Measurements from ENCODE around the gene FSTL4. TPM values are rescaled to one million over a fixed set of nuclear protein-coding genes. Genes with fewer than 3 reads are reported as not detected.

Gene FSTL4
- total and polyA plus RNA-seq, 2 donors (not counting 1 experiment from before 2014, with no cell fraction given), result 0.31 to 6.7 TPM

DNA sequence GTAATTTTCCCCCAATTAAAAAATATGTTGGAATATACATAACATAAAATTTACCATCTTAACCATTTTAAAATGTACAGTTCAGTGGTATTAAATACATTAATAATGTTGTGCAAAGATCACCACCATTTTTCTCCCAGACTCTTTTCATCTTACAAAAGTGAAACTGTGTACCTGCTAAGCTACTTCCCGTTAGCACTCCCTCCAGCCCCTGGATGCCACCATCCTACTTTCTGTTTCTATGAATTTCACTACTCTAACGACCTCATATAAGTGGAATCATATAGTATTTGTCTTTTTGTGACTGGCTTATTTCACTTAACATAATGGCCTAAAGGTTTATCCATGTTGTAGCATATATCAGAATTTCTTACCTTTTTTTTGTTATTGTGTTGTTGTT lies 447.6 kb downstream of the FSTL4 start:
- Histone ChIP-seq H3K4me1 (ENCODE audit: control insufficient read depth in 2 of 2, insufficient read depth in 2 of 2, low read length in 2 of 2) (peaks cover 0 to 3% of the 10 kb centered on the region in 2 donors), H3K4me3 (ENCODE audit: control extremely low read depth in 1 of 5, extremely low read depth in 1 of 5, insufficient read depth in 1 of 5, low read depth in 2 of 5, low read length in 4 of 5) (no peak overlapping the region), H2AFZ (ENCODE audit: insufficient read depth, low read depth, low read length, poor library complexity, severe bottlenecking) (no peak overlapping the region), H3K9ac (ENCODE audit: low read length) (no peak overlapping the region), H3K9me3 (ENCODE audit: control extremely low read depth in 1 of 3, control insufficient read depth in 2 of 3, insufficient read depth in 1 of 3, low read length in 2 of 3) (peaks cover 0 to 3% (median 0%) of the 10 kb centered on the region in 3 donors), H3K4me2 (replicated peaks; ENCODE audit: low read depth, low read length, poor library complexity, severe bottlenecking) (no peak overlapping the region), H4K20me1 (ENCODE audit: control insufficient read depth, insufficient read depth, low read length, poor library complexity, severe bottlenecking) (no peaks in the 10 kb centered on the region), H3K27ac (ENCODE audit: low read length in 2 of 2) (no peak overlapping the region), H3K27me3 (replicated peaks in 1 of 4; ENCODE audit: control extremely low read depth in 1 of 4, control insufficient read depth in 3 of 4, insufficient read depth in 4 of 4, low read length in 3 of 4) (no peaks in the 10 kb centered on the region), H3K79me2 (ENCODE audit: control insufficient read depth, insufficient read depth, low read length) (no peaks in the 10 kb centered on the region), H3K36me3 (replicated peaks in 1 of 2; ENCODE audit: control extremely low read depth in 1 of 2, control insufficient read depth in 1 of 2, extremely low read depth in 1 of 2, insufficient read depth in 2 of 2, low read length in 1 of 2) (no peaks in the 10 kb centered on the region)
- Mint-ChIP-seq H3K27ac (no peak overlapping the region), H3K27me3 (peaks cover 11% of the 10 kb centered on the region), H3K4me3 (no peak overlapping the region), H3K4me1 (peaks cover 3% of the 10 kb centered on the region), H3K9me3 (ENCODE audit: insufficient read depth) (peaks cover 8% of the 10 kb centered on the region)
- ChIA-PET CTCF (no interaction called here), POLR2A (no interaction called here)
- WGBS (ENCODE audit: insufficient coverage), result no CpG with 5 or more reads among the region's 2 CpGs
- TF ChIP-seq, protein P1, sequence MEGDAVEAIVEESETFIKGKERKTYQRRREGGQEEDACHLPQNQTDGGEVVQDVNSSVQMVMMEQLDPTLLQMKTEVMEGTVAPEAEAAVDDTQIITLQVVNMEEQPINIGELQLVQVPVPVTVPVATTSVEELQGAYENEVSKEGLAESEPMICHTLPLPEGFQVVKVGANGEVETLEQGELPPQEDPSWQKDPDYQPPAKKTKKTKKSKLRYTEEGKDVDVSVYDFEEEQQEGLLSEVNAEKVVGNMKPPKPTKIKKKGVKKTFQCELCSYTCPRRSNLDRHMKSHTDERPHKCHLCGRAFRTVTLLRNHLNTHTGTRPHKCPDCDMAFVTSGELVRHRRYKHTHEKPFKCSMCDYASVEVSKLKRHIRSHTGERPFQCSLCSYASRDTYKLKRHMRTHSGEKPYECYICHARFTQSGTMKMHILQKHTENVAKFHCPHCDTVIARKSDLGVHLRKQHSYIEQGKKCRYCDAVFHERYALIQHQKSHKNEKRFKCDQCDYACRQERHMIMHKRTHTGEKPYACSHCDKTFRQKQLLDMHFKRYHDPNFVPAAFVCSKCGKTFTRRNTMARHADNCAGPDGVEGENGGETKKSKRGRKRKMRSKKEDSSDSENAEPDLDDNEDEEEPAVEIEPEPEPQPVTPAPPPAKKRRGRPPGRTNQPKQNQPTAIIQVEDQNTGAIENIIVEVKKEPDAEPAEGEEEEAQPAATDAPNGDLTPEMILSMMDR (IDR thresholded peaks at IDR 0.05), result no peak
- TF ChIP-seq EZH2 (IDR thresholded peaks at IDR 0.05; ENCODE audit: borderline replicate concordance, insufficient read depth, low read depth, low read length, poor library complexity, severe bottlenecking), result no peak
- intact Hi-C loops (cut with micrococcal nuclease), result no loop called here
- DNase-seq (no peak), ATAC-seq (ENCODE audit: low read depth) (no peak)

DNA sequence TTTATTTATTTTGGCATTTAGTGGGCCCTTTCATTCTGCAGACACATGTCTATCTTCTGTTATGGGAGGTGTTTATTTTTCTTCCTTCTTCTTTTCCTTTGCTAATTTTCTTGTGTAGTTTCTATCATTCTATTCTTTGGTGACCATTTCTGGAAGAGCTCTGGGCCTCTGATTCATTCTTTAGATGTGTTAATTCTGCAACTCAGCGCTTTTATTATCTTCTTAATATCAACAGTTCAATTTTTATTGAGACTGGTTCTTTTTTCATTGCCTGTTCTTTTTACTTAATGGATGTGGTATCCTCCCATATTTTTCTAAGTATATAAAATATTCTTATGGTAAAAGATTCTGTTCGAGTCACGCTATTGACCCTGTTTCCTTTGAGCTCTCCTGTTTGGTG lies 448.5 kb downstream of the FSTL4 start:
- ChIA-PET POLR2A (no interaction called here), CTCF (interaction anchor here (0.6 kb wide), 1 partner anchor 160 kb away, joined by 3 read pairs; no protein-coding TSS in a partner anchor)
- Histone ChIP-seq H3K79me2 (ENCODE audit: control insufficient read depth, insufficient read depth, low read length) (no peaks in the 10 kb centered on the region), H3K4me3 (ENCODE audit: control extremely low read depth in 1 of 5, extremely low read depth in 1 of 5, insufficient read depth in 1 of 5, low read depth in 2 of 5, low read length in 4 of 5) (no peak overlapping the region), H3K4me2 (replicated peaks; ENCODE audit: low read depth, low read length, poor library complexity, severe bottlenecking) (no peak overlapping the region), H3K4me1 (ENCODE audit: control insufficient read depth in 2 of 2, insufficient read depth in 2 of 2, low read length in 2 of 2) (peaks cover 0 to 3% of the 10 kb centered on the region in 2 donors), H3K9me3 (ENCODE audit: control extremely low read depth in 1 of 3, control insufficient read depth in 2 of 3, insufficient read depth in 1 of 3, low read length in 2 of 3) (peaks cover 0 to 3% (median 0%) of the 10 kb centered on the region in 3 donors), H3K9ac (ENCODE audit: low read length) (no peak overlapping the region), H3K36me3 (replicated peaks in 1 of 2; ENCODE audit: control extremely low read depth in 1 of 2, control insufficient read depth in 1 of 2, extremely low read depth in 1 of 2, insufficient read depth in 2 of 2, low read length in 1 of 2) (no peaks in the 10 kb centered on the region), H3K27ac (ENCODE audit: low read length in 2 of 2) (no peak overlapping the region), H2AFZ (ENCODE audit: insufficient read depth, low read depth, low read length, poor library complexity, severe bottlenecking) (no peak overlapping the region), H4K20me1 (ENCODE audit: control insufficient read depth, insufficient read depth, low read length, poor library complexity, severe bottlenecking) (no peaks in the 10 kb centered on the region), H3K27me3 (replicated peaks in 1 of 4; ENCODE audit: control extremely low read depth in 1 of 4, control insufficient read depth in 3 of 4, insufficient read depth in 4 of 4, low read length in 3 of 4) (no peaks in the 10 kb centered on the region)
- no peak for TF ChIP-seq EZH2 (IDR thresholded peaks at IDR 0.05; ENCODE audit: borderline replicate concordance, insufficient read depth, low read depth, low read length, poor library complexity, severe bottlenecking)
- H3K4me3 Mint-ChIP-seq, result no peak overlapping the region
- peaks cover 3% of the 10 kb centered on the region for H3K4me1 Mint-ChIP-seq
- ATAC-seq (ENCODE audit: low read depth) (no peak), DNase-seq (no peak)
- intact Hi-C loops (cut with micrococcal nuclease), result no loop called here
- no CpG with 5 or more reads among the region's 3 CpGs for WGBS (ENCODE audit: insufficient coverage)
- H3K27me3 Mint-ChIP-seq, result peaks cover 4% of the 10 kb centered on the region
- H3K9me3 Mint-ChIP-seq (ENCODE audit: insufficient read depth), result peaks cover 8% of the 10 kb centered on the region
- H3K27ac Mint-ChIP-seq, result no peak overlapping the region

Measured in B cell (primary cell).